ENCODE measurements around the gene CYP4A22. TPM values are rescaled to one million over a fixed set of nuclear protein-coding genes. Genes with fewer than 3 reads are reported as not detected.

The CYP4A22 gene
- total and polyA plus RNA-seq, 2 of the 4 experiments (the other 2 are of a cell fraction): not detected

DNA sequence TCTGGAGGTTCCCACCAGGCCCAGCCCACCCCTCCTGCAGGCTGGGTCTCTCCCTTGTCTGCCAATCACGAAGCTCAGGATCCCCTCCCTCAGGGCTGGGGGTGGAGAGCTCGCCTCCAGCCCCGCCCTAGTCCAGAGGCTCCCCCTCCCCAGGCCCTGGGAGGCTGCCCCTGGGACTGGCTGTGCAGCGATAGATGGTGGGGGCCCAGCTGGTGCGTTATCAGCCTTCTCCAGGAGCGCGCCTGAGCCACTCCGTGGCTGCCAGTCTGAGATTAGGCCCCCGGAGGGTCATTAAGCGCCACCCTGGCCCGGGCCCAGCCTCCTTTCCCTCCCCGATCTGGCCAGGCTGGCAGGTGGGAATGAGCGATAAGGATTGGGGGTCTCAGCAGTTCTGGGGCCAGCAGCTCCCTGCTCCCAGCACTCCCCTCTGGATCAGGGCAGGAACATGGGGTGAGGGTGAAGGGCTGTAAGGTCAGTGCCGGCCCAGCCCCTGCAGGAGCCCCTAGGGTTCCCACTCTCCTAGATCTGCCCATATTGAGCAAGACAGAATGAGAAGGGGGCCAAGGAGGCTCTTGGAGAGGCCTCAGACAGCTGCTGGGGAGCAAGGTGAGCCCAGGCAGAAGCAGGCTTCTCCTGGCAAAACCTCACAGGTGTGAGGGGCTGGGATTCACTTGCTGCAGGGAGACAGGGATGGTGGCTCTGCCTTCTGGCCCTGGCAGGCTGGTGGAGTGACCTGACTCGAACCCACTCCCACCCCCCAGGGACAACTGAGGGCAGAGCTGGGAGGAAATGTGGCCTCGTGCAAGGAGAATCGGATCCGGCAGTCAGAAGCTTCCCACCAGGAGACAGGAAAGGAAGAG is 44.1 kb downstream of the CYP4A22 start:
- intact Hi-C loops (cut with micrococcal nuclease): no loop called here
- H3K27ac ChIP-seq (ENCODE audit: insufficient read depth, low read length): no peak overlapping the region
- H3K4me1 ChIP-seq (ENCODE audit: control insufficient read depth, insufficient read depth, low read length): no peaks in the 10 kb centered on the region
- no peak overlapping the region for H2AK9ac ChIP-seq (replicated peaks; ENCODE audit: low read depth, low read length, poor library complexity)
- no peak overlapping the region for H3K23ac ChIP-seq (ENCODE audit: low read depth, low read length)
- H3K9me3 ChIP-seq (ENCODE audit: control insufficient read depth, insufficient read depth, low read length): no peaks in the 10 kb centered on the region
- no peak overlapping the region for H4K5ac ChIP-seq (ENCODE audit: low read depth, low read length)
- in situ Hi-C loops (cut with MboI; ENCODE audit: low sequenced_read_pairs): loop anchor here (5.0 to 10.0 kb wide), 2 partner anchors 241 to 533 kb away; no protein-coding TSS in a partner anchor
- H4K91ac ChIP-seq (ENCODE audit: insufficient read depth, low read depth, low read length): no peak overlapping the region
- DNase-seq (no peak), ATAC-seq (ENCODE audit: low read depth) (no peak)
- ChIA-PET CTCF (interaction anchor here (0.6 kb wide), 1 partner anchor 579 kb away, joined by 4 read pairs; no protein-coding TSS in a partner anchor), POLR2A (ENCODE audit: unreplicated experiment) (no interaction called here)
- no peak overlapping the region for H3K18ac ChIP-seq (ENCODE audit: low read depth, low read length)
- H3K4me2 ChIP-seq (ENCODE audit: low read depth, low read length): no peak overlapping the region
- H3K4ac ChIP-seq (ENCODE audit: low read depth, low read length): no peak overlapping the region
- no peaks in the 10 kb centered on the region for H3K36me3 ChIP-seq (ENCODE audit: control insufficient read depth, insufficient read depth, low read length)
- no peaks in the 10 kb centered on the region; the same call in 1 of the 2 replicates for H3K27me3 ChIP-seq (ENCODE audit: control insufficient read depth, insufficient read depth, low read length)
- no peak overlapping the region for H2AK5ac ChIP-seq (ENCODE audit: low read depth, low read length)
- no peak overlapping the region for H3K56ac ChIP-seq (ENCODE audit: extremely low read depth, insufficient read depth, low read length)
- no peaks in the 10 kb centered on the region for H3K9me1 ChIP-seq (ENCODE audit: insufficient read depth, low read length)
- no peak overlapping the region for H2BK5ac ChIP-seq (ENCODE audit: low read depth, low read length, poor library complexity, severe bottlenecking)
- no peaks in the 10 kb centered on the region for H4K20me1 ChIP-seq (ENCODE audit: insufficient read depth, low read length)
- H2BK120ac ChIP-seq (ENCODE audit: low read depth, low read length): no peak overlapping the region
- H3K9ac ChIP-seq (ENCODE audit: low read depth, low read length): no peak overlapping the region
- H2BK15ac ChIP-seq (ENCODE audit: low read depth, low read length): no peak overlapping the region
- H3K79me1 ChIP-seq (ENCODE audit: low read depth in 1 of 2, low read length in 2 of 2): no peaks in the 10 kb centered on the region
- TF ChIP-seq NFE2L2 (IDR thresholded peaks at IDR 0.05; ENCODE audit: low read depth, low read length) (no peak), MAFK (IDR thresholded peaks at IDR 0.05; ENCODE audit: low read depth, low read length) (no peak), MAZ (IDR thresholded peaks at IDR 0.05; ENCODE audit: borderline replicate concordance, low read depth, low read length) (no peak), SMC3 (IDR thresholded peaks at IDR 0.05; ENCODE audit: low read depth, low read length) (no peak), FOS (IDR thresholded peaks at IDR 0.05; ENCODE audit: low read depth, low read length) (no peak), BHLHE40 (IDR thresholded peaks at IDR 0.05; ENCODE audit: low read depth, low read length) (no peak), RFX5 (IDR thresholded peaks at IDR 0.05; ENCODE audit: low read depth, low read length) (no peak), POLR2A (IDR thresholded peaks at IDR 0.05; ENCODE audit: low read depth, low read length) (no peak), CHD1 (IDR thresholded peaks at IDR 0.05; ENCODE audit: low read depth, low read length) (no peak), RCOR1 (IDR thresholded peaks at IDR 0.05; ENCODE audit: insufficient replicate concordance, low read length) (no peak)
- TF ChIP-seq, protein P1, sequence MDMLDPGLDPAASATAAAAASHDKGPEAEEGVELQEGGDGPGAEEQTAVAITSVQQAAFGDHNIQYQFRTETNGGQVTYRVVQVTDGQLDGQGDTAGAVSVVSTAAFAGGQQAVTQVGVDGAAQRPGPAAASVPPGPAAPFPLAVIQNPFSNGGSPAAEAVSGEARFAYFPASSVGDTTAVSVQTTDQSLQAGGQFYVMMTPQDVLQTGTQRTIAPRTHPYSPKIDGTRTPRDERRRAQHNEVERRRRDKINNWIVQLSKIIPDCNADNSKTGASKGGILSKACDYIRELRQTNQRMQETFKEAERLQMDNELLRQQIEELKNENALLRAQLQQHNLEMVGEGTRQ (IDR thresholded peaks at IDR 0.05; ENCODE audit: low read depth, low read length): no peak
- TF ChIP-seq, protein P2, sequence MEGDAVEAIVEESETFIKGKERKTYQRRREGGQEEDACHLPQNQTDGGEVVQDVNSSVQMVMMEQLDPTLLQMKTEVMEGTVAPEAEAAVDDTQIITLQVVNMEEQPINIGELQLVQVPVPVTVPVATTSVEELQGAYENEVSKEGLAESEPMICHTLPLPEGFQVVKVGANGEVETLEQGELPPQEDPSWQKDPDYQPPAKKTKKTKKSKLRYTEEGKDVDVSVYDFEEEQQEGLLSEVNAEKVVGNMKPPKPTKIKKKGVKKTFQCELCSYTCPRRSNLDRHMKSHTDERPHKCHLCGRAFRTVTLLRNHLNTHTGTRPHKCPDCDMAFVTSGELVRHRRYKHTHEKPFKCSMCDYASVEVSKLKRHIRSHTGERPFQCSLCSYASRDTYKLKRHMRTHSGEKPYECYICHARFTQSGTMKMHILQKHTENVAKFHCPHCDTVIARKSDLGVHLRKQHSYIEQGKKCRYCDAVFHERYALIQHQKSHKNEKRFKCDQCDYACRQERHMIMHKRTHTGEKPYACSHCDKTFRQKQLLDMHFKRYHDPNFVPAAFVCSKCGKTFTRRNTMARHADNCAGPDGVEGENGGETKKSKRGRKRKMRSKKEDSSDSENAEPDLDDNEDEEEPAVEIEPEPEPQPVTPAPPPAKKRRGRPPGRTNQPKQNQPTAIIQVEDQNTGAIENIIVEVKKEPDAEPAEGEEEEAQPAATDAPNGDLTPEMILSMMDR (conservative IDR thresholded peaks at IDR 0.05; ENCODE audit: low read depth, low read length): no peak
- BruUV-seq (replicated peaks): no TSS peak
- no peak overlapping the region for H2AFZ ChIP-seq (replicated peaks; ENCODE audit: low read length, poor library complexity)
- no peak overlapping the region for H4K8ac ChIP-seq (ENCODE audit: low read depth in 2 of 2, low read length in 2 of 2)
- no peak overlapping the region for H3K14ac ChIP-seq (replicated peaks; ENCODE audit: low read depth, low read length)
- no CpG with 5 or more reads among the region's 18 CpGs for WGBS, 2 experiments (ENCODE audit: extremely low coverage in 2 of 2, insufficient read length in 1 of 2)
- dilution Hi-C loops (cut with HindIII; ENCODE audit: low sequenced_read_pairs, unreplicated experiment): no loop called here
- no peak overlapping the region for H3K4me3 ChIP-seq (ENCODE audit: insufficient read depth, low read depth, low read length)
- H2BK20ac ChIP-seq (ENCODE audit: low read depth, low read length): no peak overlapping the region
